ENCODE measurements around the gene MCFD2.

DNA sequence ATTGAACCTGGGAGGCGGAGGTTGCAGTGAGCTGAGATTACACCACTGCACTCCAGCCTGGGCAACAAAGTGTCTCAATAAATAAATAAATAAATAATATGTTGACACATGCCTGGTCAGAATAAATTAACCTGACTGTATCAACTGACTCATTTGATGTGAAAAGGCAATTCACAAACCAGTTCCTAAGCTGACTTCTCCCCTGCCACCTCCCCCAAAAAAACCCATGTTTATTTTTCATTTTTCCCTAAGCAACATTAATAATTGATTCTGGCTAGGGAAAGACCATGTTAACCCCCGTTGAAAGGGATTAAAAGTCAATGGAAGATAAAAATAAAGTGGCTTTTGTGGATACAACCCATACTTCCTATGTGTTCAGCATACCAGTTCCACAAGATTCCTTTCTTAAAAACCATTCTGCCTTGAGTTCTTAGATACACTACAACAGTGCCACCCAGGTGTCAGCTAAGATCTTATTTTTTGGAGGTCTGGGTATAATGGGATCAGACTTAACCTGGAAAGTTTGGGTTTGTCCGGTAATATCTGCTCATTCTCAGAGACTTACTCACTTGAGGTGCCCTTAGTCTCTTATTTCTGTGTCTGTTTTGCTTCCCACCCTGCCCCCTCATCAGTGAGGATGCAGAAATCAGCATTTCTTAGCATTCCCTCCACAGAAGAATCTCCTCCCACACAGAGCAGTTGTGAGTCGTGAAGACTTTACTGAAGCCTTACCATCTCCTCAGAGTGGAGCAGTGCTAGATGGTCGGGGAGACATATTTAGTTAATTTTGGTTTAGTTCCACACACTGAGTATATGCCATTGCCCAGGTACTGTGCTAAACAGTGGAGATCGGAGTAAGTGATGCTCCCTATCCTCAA is 10.1 kb upstream of the MCFD2 start:
- TF ChIP-seq, protein P1, sequence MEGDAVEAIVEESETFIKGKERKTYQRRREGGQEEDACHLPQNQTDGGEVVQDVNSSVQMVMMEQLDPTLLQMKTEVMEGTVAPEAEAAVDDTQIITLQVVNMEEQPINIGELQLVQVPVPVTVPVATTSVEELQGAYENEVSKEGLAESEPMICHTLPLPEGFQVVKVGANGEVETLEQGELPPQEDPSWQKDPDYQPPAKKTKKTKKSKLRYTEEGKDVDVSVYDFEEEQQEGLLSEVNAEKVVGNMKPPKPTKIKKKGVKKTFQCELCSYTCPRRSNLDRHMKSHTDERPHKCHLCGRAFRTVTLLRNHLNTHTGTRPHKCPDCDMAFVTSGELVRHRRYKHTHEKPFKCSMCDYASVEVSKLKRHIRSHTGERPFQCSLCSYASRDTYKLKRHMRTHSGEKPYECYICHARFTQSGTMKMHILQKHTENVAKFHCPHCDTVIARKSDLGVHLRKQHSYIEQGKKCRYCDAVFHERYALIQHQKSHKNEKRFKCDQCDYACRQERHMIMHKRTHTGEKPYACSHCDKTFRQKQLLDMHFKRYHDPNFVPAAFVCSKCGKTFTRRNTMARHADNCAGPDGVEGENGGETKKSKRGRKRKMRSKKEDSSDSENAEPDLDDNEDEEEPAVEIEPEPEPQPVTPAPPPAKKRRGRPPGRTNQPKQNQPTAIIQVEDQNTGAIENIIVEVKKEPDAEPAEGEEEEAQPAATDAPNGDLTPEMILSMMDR (conservative IDR thresholded peaks at IDR 0.05; ENCODE audit: low read depth, low read length), result no peak
- TF ChIP-seq EZH2 (IDR thresholded peaks at IDR 0.05; ENCODE audit: borderline replicate concordance, low read depth, low read length, poor library complexity, severe bottlenecking), result no peak

All from A673 (cell line).